Caco-2 (cell line): ENCODE data around the gene SCIMP. TPM values are rescaled to one million over a fixed set of nuclear protein-coding genes. Genes with fewer than 3 reads are reported as not detected.

Experiments used
- BruUV-seq: library from RNA; stranded (reverse); fragments of 400-500 nt; replicated peaks from 2 replicates; lab custom pipeline; 2021; lab: Mats Ljungman, UMichigan
- CTCF ChIA-PET: fragments of 300-600 bp; sonication (Branson Sonifier 250); formaldehyde crosslinking; loops from one replicate; lab custom pipeline; 2022; ENCODE audit warnings: antibody characterized with exemption; lab: Charles Lee
- POLR2A ChIA-PET: fragments of 300-600 bp; sonication (Branson Sonifier 250); formaldehyde crosslinking; loops from one replicate; lab custom pipeline; 2022; ENCODE audit warnings: antibody characterized with exemption; lab: Charles Lee
- DNase-seq, 2 experiments: peaks; one replicate each; pipeline versions ENCODE4 v3.0.0 to v3.0.0-alpha.2; 2020 to 2022
- H3K27me3 ChIP-seq: replicated peaks from 2 replicates; pipeline ENCODE4 v1.6.0; 2011; ENCODE audit warnings: low read length; ENCODE audit not compliant: control insufficient read depth, insufficient read depth
- H3K36me3 ChIP-seq: 2 replicates; pipeline ENCODE4 v1.5.1; 2011; ENCODE audit warnings: low read length; ENCODE audit not compliant: control insufficient read depth, insufficient read depth
- H3K4me1 ChIP-seq: fragments of 250-450 bp; sonication (Bioruptor Pico); 2 replicates; pipeline ENCODE4 v1.5.1; 2020; ENCODE audit warnings: mild to moderate bottlenecking
- H3K4me3 ChIP-seq: 2 replicates; pipeline ENCODE4 v1.5.1; 2011; ENCODE audit warnings: low read depth, mild to moderate bottlenecking, control low read depth, low read length
- H3K9me3 ChIP-seq: fragments of 250-450 bp; sonication (Bioruptor Pico); 2 replicates; pipeline ENCODE4 v1.5.1; 2020; ENCODE audit warnings: mild to moderate bottlenecking, moderate library complexity
- H3K27ac Mint-ChIP-seq: one replicate; pipeline ENCODE4 v1.8.0; 2022; ENCODE audit warnings: mixed read lengths; ENCODE audit not compliant: unreplicated experiment
- H3K27me3 Mint-ChIP-seq: one replicate; pipeline ENCODE4 v1.8.0; 2022; ENCODE audit warnings: mixed read lengths; ENCODE audit not compliant: insufficient read depth, unreplicated experiment
- H3K36me3 Mint-ChIP-seq: one replicate; pipeline ENCODE4 v1.8.0; 2022; ENCODE audit warnings: mild to moderate bottlenecking, mixed read lengths; ENCODE audit not compliant: insufficient read depth, unreplicated experiment
- H3K4me1 Mint-ChIP-seq: one replicate; pipeline ENCODE4 v1.8.0; 2022; ENCODE audit warnings: low read depth, mixed read lengths; ENCODE audit not compliant: unreplicated experiment
- H3K4me3 Mint-ChIP-seq: one replicate; pipeline ENCODE4 v1.8.0; 2022; ENCODE audit warnings: mild to moderate bottlenecking, moderate library complexity, mixed read lengths; ENCODE audit not compliant: unreplicated experiment
- H3K9me3 Mint-ChIP-seq: one replicate; pipeline ENCODE4 v1.8.0; 2022; ENCODE audit warnings: mixed read lengths; ENCODE audit not compliant: unreplicated experiment
- CTCF ChIP-seq, 2 experiments: fragments of 200-600 bp in 1 of 2; IDR thresholded peaks; 1 replicate in 1 of 2; 2 replicates in 1 of 2; pipeline versions ENCODE4 v1.5.1 to v1.8.0; 2011 to 2022; ENCODE audit warnings: antibody characterized with exemption in 1 of 2, control low read depth in 1 of 2, inconsistent platforms in 1 of 2, low read depth in 1 of 2, low read length in 1 of 2, mild to moderate bottlenecking in 1 of 2, moderate library complexity in 1 of 2; ENCODE audit not compliant: insufficient read depth in 1 of 2, severe bottlenecking in 1 of 2, unreplicated experiment in 1 of 2
- intact Hi-C: fragments of 100-400 bp; cut with micrococcal nuclease; formaldehyde crosslinking; loops from one replicate; pipeline ENCODE4 v1.10.0; 2022; ENCODE audit not compliant: unreplicated experiment
- total RNA-seq: library from RNA; stranded (reverse); gene quantifications from 2 replicates; pipeline ENCODE4 v1.2.3, GENCODE V29; 2022

Gene SCIMP
- total RNA-seq, 1 experiment from 2014 or later, result not detected

- ChIA-PET CTCF (no interaction called here), POLR2A (no interaction called here)
- Histone ChIP-seq H3K4me3 (no peak overlapping the region), H3K27me3 (no peaks in the 10 kb centered on the region), H3K36me3 (no peaks in the 10 kb centered on the region), H3K4me1 (no peaks in the 10 kb centered on the region), H3K9me3 (no peaks in the 10 kb centered on the region)
- intact Hi-C loops, result no loop called here
- Mint-ChIP-seq H3K9me3 (no peaks in the 10 kb centered on the region), H3K27me3 (no peaks in the 10 kb centered on the region), H3K27ac (no peak overlapping the region), H3K4me1 (no peaks in the 10 kb centered on the region), H3K4me3 (no peak overlapping the region), H3K36me3 (no peaks in the 10 kb centered on the region)
- no peak for TF ChIP-seq CTCF (IDR thresholded peaks at IDR 0.05; ENCODE audit: insufficient read depth in 1 of 2, low read depth in 1 of 2, low read length in 1 of 2, severe bottlenecking in 1 of 2, unreplicated experiment in 1 of 2)
- BruUV-seq, result no TSS peak
- DNase-seq, result no peak
These were observed 34.3 kb downstream of the SCIMP start for GRCh38 chr17:5200360-5200759.

GRCh38 chr17:5198472-5198871 lies 36.2 kb downstream of the SCIMP start:
- TF ChIP-seq CTCF (IDR thresholded peaks at IDR 0.05; ENCODE audit: insufficient read depth in 1 of 2, low read depth in 1 of 2, low read length in 1 of 2, severe bottlenecking in 1 of 2, unreplicated experiment in 1 of 2), result no peak
- CTCF ChIA-PET, result no interaction called here
- intact Hi-C loops, result no loop called here
- H3K27me3 Mint-ChIP-seq, result no peaks in the 10 kb centered on the region
- Histone ChIP-seq H3K9me3 (no peaks in the 10 kb centered on the region), H3K4me1 (no peaks in the 10 kb centered on the region), H3K4me3 (no peak overlapping the region), H3K27me3 (no peaks in the 10 kb centered on the region), H3K36me3 (no peaks in the 10 kb centered on the region)
- no peak overlapping the region for H3K4me3 Mint-ChIP-seq
- no peaks in the 10 kb centered on the region for H3K4me1 Mint-ChIP-seq
- H3K27ac Mint-ChIP-seq, result no peak overlapping the region
- BruUV-seq, result no TSS peak
- POLR2A ChIA-PET, result no interaction called here
- no peak for DNase-seq
- no peaks in the 10 kb centered on the region for H3K9me3 Mint-ChIP-seq
- no peaks in the 10 kb centered on the region for H3K36me3 Mint-ChIP-seq

GRCh38 chr17:5194346-5194745 lies 40.3 kb downstream of the SCIMP start:
- BruUV-seq, result no TSS peak
- H3K36me3 ChIP-seq, result no peaks in the 10 kb centered on the region; the same call in 1 of the 2 replicates
- Mint-ChIP-seq H3K36me3 (peaks cover 21% of the 10 kb centered on the region), H3K27ac (no peak overlapping the region), H3K27me3 (no peaks in the 10 kb centered on the region), H3K9me3 (peaks cover 8% of the 10 kb centered on the region), H3K4me3 (no peak overlapping the region), H3K4me1 (no peaks in the 10 kb centered on the region)
- ChIA-PET CTCF (no interaction called here), POLR2A (no interaction called here)
- intact Hi-C loops, result no loop called here
- H3K9me3 ChIP-seq, result 0 out of 2 replicates have a peak, but pooled peaks cover 4% of the 10 kb centered on the region
- DNase-seq, result no peak
- no peaks in the 10 kb centered on the region for H3K4me1 ChIP-seq
- no peak for TF ChIP-seq CTCF (IDR thresholded peaks at IDR 0.05; ENCODE audit: insufficient read depth in 1 of 2, low read depth in 1 of 2, low read length in 1 of 2, severe bottlenecking in 1 of 2, unreplicated experiment in 1 of 2)
- H3K4me3 ChIP-seq, result no peak overlapping the region
- no peaks in the 10 kb centered on the region for H3K27me3 ChIP-seq
